D721Med (cell line): ENCODE data around the gene PTER.

Experiments used
- DNase-seq: peaks from one replicate; pipeline ENCODE4 v3.0.0; 2011; ENCODE audit warnings: low spot score; ENCODE audit not compliant: insufficient read length
- FAIRE-seq: peaks from 2 replicates; lab custom pipeline; 2011; peaks lifted over from hg19 to GRCh38; lab: Jason Lieb, UNC
- CTCF ChIP-seq: IDR thresholded peaks from 2 replicates; pipeline ENCODE4 v1.5.1; 2012; ENCODE audit warnings: mild to moderate bottlenecking, control low read depth; ENCODE audit not compliant: insufficient read depth; ENCODE audit errors: missing control alignments

The PTER gene

GRCh38 chr10:16442914-16443313 is 6.1 kb downstream of the PTER start:
- no peak for TF ChIP-seq CTCF
- DNase-seq (no peak), FAIRE-seq (no peak)

- no peak for FAIRE-seq
- DNase-seq, result no peak
- TF ChIP-seq CTCF, result no peak
Measured at GRCh38 chr10:16445770-16446469, 9.1 kb downstream of the PTER start.

GRCh38 chr10:16449454-16449853 is 12.6 kb downstream of the PTER start:
- DNase-seq, result no peak
- no peak for TF ChIP-seq CTCF
- FAIRE-seq, result no peak

GRCh38 chr10:16458166-16458955 is 21.6 kb downstream of the PTER start:
- peak; percentile 95 for FAIRE-seq
- no peak for DNase-seq
- TF ChIP-seq CTCF, result no peak

GRCh38 chr10:16459423-16459939 is 22.7 kb downstream of the PTER start:
- FAIRE-seq, result no peak
- no peak for DNase-seq
- TF ChIP-seq CTCF, result no peak

GRCh38 chr10:16466001-16466400 is 29.2 kb downstream of the PTER start:
- TF ChIP-seq CTCF, result no peak
- no peak for FAIRE-seq
- DNase-seq, result no peak
